A673 (cell line): Measurements from ENCODE around the gene MYPOP. TPM values are rescaled to one million over a fixed set of nuclear protein-coding genes. Genes with fewer than 3 reads are reported as not detected.

Source experiments
- BruUV-seq: library from RNA; stranded (reverse); fragments of 400-500 nt; replicated peaks from 2 replicates; lab custom pipeline; 2021; lab: Mats Ljungman, UMichigan
- CTCF ChIA-PET: fragments of 300-600 bp; sonication (Branson Sonifier 250); formaldehyde crosslinking; loops from one replicate; lab custom pipeline; 2022; ENCODE audit warnings: antibody characterized with exemption; lab: Charles Lee
- POLR2A ChIA-PET: fragments of 300-600 bp; sonication (Branson Sonifier 250); formaldehyde crosslinking; loops from one replicate; lab custom pipeline; 2022; ENCODE audit warnings: antibody characterized with exemption; ENCODE audit not compliant: low non-redundant PET; lab: Charles Lee
- DNase-seq: peaks from one replicate; pipeline ENCODE4 v3.0.0-alpha.2; 2015; ENCODE audit warnings: low spot score
- H3K27ac ChIP-seq: fragments of 200-600 bp; sonication (generic); 2 replicates; pipeline ENCODE4 v1.5.1; 2016; ENCODE audit warnings: mixed run types, low read depth, mild to moderate bottlenecking, mixed read lengths, antibody characterized with exemption, low read length; ENCODE audit not compliant: poor library complexity, severe bottlenecking
- H3K27me3 ChIP-seq: fragments of 200-600 bp; sonication (generic); replicated peaks from 2 replicates; pipeline ENCODE4 v1.6.1; 2017; ENCODE audit warnings: mixed run types, low read depth, mild to moderate bottlenecking, mixed read lengths, antibody characterized with exemption, low read length; ENCODE audit not compliant: insufficient read depth, poor library complexity
- H3K36me3 ChIP-seq: fragments of 200-600 bp; sonication (generic); 2 replicates; pipeline ENCODE4 v1.6.1; 2016; ENCODE audit warnings: mixed run types, mild to moderate bottlenecking, mixed read lengths, antibody characterized with exemption, low read length; ENCODE audit not compliant: insufficient read depth, poor library complexity, severe bottlenecking
- H3K4me1 ChIP-seq: fragments of 200-600 bp; sonication (generic); 2 replicates; pipeline ENCODE4 v1.6.1; 2017; ENCODE audit warnings: mixed run types, mild to moderate bottlenecking, mixed read lengths, antibody characterized with exemption, low read length; ENCODE audit not compliant: insufficient read depth, poor library complexity, severe bottlenecking
- H3K4me3 ChIP-seq: fragments of 200-600 bp; sonication (generic); 2 replicates; pipeline ENCODE4 v1.5.1; 2016; ENCODE audit warnings: low read depth, mixed run types, mild to moderate bottlenecking, mixed read lengths, low read length; ENCODE audit not compliant: poor library complexity, severe bottlenecking
- H3K9me3 ChIP-seq: fragments of 200-600 bp; sonication (generic); 2 replicates; pipeline ENCODE4 v1.6.1; 2016; ENCODE audit warnings: mixed run types, low read depth, mild to moderate bottlenecking, mixed read lengths, antibody characterized with exemption, low read length; ENCODE audit not compliant: poor library complexity, severe bottlenecking
- CTCF ChIP-seq: fragments of 300-800, 200-600 bp; sonication (generic); conservative IDR thresholded peaks from 2 replicates; pipeline ENCODE4 v1.5.1; 2017; ENCODE audit warnings: low read depth, mild to moderate bottlenecking, antibody characterized with exemption, low read length, moderate library complexity, mixed read lengths
- EZH2 ChIP-seq: fragments of 200-600 bp; sonication (generic); IDR thresholded peaks from 2 replicates; pipeline ENCODE4 v1.6.1; 2017; ENCODE audit warnings: borderline replicate concordance, low read depth, mild to moderate bottlenecking, mixed read lengths, antibody characterized with exemption, low read length; ENCODE audit not compliant: poor library complexity, severe bottlenecking
- intact Hi-C: fragments of 100-400 bp; cut with micrococcal nuclease; formaldehyde crosslinking; loops from one replicate; pipeline ENCODE4 v1.10.0; 2022; ENCODE audit not compliant: unreplicated experiment
- total RNA-seq: library from RNA; stranded (reverse); gene quantifications from 2 replicates; pipeline ENCODE4 v1.2.3, GENCODE V29; 2021

MYPOP gene
- total RNA-seq, 1 experiment from 2014 or later: 13.5 TPM

- peaks cover 28% of the 10 kb centered on the region for H3K4me1 ChIP-seq
- no peaks in the 10 kb centered on the region for H3K9me3 ChIP-seq
- peaks cover 2% of the 10 kb centered on the region for H3K36me3 ChIP-seq
- BruUV-seq: no TSS peak
- intact Hi-C loops: no loop called here
- ChIA-PET CTCF (interaction anchor here (0.7 kb wide), 1 partner anchor 92 kb away, joined by 4 read pairs; the partner anchor contains the start of gene NOVA2), POLR2A (no interaction called here)
- H3K4me3 ChIP-seq: no peak overlapping the region
- no peak for DNase-seq
- H3K27ac ChIP-seq: no peak overlapping the region
- no peaks in the 10 kb centered on the region for H3K27me3 ChIP-seq
- TF ChIP-seq EZH2 (no peak), CTCF (no peak)
These were observed 20.4 kb downstream of the MYPOP start for GRCh38 chr19:45881909-45882528.

GRCh38 chr19:45881082-45881908, 21.1 kb downstream of the MYPOP start:
- ChIA-PET POLR2A (no interaction called here), CTCF (interaction anchor here (0.7 kb wide), 1 partner anchor 92 kb away, joined by 4 read pairs; the partner anchor contains the start of gene NOVA2)

GRCh38 chr19:45879971-45880370, 22.4 kb downstream of the MYPOP start:
- H3K4me1 ChIP-seq: peaks cover 20% of the 10 kb centered on the region
- no peak for DNase-seq
- TF ChIP-seq CTCF: no peak
- no peak for TF ChIP-seq EZH2
- intact Hi-C loops: no loop called here
- H3K9me3 ChIP-seq: no peaks in the 10 kb centered on the region
- H3K27me3 ChIP-seq: no peaks in the 10 kb centered on the region
- no peak overlapping the region for H3K4me3 ChIP-seq
- no peak overlapping the region for H3K27ac ChIP-seq
- H3K36me3 ChIP-seq: peaks cover 2% of the 10 kb centered on the region
- no TSS peak for BruUV-seq
- ChIA-PET CTCF (interaction anchor here (0.5 kb wide), 1 partner anchor 111 kb away, joined by 7 read pairs; no protein-coding TSS in a partner anchor), POLR2A (no interaction called here)

More at GRCh38 chr19:45881082-45881908, 21.1 kb downstream of the MYPOP start:
- Histone ChIP-seq H3K36me3 (peaks cover 2% of the 10 kb centered on the region), H3K9me3 (no peaks in the 10 kb centered on the region), H3K27ac (no peak overlapping the region), H3K4me1 (peaks cover 26% of the 10 kb centered on the region), H3K4me3 (no peak overlapping the region), H3K27me3 (no peaks in the 10 kb centered on the region)
- intact Hi-C loops: no loop called here
- DNase-seq: no peak
- no TSS peak for BruUV-seq
- no peak for TF ChIP-seq CTCF
- no peak for TF ChIP-seq EZH2
